ENCODE data around the gene NR3C2.

NR3C2 gene

DNA sequence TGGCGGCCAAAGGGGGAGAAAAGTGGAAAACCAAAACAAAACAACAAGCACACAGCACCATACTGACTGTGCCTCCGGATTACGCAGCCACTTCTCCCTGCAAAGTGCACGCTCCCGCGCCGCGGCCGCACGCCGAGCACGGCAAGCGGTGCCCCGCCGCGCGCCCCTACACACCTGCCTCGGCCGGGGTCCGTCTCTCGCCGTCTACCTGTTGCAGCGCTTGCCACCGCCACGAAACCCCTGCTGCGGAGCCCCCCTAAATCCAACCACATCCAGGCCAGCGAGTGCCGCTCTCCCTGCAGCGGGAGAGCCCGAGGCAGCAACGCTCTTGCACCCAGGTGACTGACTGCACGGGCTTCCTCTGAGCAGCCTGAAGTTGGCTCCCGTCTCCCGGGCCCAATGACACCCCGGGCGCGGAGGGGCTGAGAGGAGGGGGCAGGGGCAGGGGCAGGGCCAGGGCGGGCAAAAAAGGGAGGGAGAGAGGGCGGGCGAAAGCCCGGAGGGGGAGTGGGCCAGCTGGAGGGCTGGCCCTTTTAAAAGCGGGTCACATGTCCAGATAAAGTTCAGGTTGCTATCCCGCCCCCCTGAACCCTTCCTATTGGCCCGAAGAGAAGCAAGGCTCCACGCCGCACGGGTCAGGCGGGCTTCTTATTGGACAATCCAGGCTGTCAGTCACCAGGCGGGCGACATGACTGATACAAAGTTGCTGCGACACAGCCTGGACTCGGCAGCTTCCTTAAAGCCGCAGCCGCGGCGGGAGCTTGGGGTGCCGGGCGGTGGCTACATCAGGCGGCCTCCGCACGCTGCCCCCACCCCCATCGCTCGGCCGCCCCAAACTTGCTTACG is at the start of gene NR3C2:
Gene NR3C2 (minus strand): TSS at position 429 of the 846 bp plus-strand sequence.
- DNase-seq (ENCODE audit: low read depth), result peak; percentile 92

DNA sequence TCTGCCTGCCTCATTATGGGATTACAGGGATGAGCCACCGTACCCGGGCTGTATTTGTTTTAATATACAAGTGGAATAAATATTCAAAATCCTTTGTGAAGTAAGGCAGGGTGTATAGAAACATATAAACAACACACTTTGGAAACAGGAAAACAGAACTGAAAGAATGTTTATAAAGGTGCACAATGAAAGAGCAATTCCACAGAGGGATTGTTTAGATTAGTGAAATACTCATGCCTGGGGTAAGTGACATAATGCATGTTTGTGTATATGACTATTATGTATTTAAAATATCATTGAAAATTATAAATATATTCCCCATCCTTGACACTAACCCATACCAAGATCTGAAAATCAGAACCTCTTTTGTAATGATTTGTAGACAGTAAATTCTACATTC is 45.0 kb upstream of the NR3C2 start:
- no peak for DNase-seq (ENCODE audit: low read depth)

DNA sequence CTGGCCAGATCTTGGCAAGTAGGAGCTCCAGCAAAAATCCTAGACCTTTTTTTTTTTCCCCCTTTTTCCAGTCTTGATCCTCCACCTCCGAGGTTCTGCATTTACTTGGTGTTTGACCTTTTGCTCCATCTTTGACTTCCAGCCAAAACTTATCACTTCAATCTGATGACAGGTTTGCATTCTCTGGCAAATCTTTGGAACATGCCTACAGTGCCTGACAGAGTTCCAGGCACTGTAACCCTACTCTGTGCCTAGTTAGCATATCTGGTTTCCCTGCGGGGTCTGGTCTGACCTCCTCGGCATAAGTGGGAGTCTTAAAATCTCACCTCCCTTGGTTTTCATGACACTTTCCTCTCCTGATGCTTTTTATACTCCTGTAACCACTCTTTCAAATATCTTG is 39.4 kb upstream of the NR3C2 start:
- DNase-seq (ENCODE audit: low read depth), result no peak

DNA sequence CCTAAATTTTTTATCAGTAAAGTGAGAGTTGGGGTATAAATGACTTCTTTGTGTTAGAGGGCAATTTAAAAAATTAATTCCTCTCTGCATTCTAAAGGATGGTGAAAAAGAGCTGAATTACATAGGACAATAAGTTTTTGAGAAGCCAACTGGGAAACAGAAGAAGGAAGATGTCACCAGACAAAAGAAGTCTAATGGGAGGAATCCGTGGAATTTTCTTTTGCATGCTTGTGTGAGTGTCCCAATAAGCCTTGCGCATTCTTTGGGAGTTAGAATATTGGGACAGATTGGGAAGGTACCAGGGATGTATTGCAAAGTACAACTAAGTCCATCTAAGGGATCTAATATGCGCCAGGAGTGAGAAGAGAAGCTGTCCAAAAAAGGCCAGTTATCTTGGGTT is 35.1 kb upstream of the NR3C2 start:
- no peak for DNase-seq (ENCODE audit: low read depth)

DNA sequence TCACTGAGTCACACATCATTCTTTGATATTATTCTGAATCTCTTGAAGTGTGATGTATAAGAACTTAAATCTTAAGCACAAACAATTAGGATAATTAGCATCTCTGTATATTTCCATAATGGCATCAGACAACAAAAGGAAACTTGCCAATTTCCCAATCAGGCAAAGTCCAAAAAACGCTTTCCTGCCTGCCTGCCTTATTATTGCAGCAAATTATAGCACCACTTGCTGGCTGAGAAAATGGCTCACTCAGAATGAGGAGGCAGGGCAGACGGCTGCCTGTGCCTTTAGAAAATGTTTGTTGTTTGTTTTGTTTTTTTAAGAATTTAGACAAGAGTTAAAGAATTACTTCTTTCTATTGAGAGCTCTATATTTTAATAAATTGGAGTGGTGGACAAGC is 27.7 kb upstream of the NR3C2 start:
- no peak for DNase-seq (ENCODE audit: low read depth)

DNA sequence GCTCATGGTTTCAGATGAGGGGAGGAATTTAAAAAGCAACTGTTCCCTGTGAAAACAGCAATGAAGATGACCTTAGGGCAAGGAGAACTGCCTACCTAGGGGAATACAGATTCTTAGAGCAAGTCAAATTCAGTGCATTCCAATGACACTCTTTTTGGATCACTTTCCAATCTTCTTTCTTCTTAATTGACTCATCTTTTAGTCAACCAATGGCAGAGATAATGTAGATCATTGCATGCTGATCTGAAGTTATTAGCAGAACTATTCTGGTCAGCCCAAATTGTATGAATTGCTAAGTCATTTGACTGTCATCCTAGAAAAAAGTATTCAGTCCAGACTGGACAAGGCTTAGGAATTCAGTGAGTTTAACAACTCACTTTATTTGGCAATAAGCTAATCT is 12.6 kb upstream of the NR3C2 start:
- DNase-seq (ENCODE audit: low read depth), result no peak

DNA sequence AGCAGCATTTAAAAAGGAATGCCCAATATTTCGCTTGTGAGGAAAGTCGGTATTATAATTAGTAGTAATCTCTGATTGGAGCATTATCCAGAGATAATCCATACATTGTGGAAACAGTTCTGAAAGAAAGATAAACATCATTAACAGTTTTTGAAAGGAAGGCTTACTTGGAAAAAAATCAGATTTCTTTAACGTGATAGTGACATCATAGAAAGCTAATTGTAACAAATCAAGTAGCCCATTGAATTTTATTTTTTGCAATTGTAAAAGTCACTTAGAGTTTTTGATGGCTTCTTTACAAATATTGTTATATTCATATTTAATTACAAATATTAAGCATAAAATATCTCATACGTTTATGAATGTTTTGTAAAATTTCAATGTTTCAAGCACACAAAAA is 11.6 kb upstream of the NR3C2 start:
- DNase-seq (ENCODE audit: low read depth), result no peak

DNA sequence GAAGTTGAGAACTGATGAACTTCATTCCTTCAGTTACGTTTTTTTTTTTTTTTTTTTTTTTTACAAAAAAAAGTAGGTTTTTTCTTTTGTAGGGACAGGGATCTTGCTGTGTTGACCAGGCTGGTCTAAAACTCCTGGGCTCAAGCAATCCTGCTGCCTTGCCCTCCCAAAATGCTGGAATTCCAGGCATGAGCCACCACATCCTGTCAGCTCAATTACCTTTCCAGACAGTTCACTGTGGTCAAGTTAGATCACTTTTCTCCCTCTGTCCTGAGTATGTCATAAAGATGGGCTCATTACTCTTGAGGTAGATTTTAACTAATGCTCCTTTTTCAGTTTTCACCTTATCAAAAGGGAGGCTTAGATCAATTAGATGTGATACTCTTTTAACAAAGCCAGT is 10.8 kb upstream of the NR3C2 start:
- DNase-seq (ENCODE audit: low read depth), result no peak

DNA sequence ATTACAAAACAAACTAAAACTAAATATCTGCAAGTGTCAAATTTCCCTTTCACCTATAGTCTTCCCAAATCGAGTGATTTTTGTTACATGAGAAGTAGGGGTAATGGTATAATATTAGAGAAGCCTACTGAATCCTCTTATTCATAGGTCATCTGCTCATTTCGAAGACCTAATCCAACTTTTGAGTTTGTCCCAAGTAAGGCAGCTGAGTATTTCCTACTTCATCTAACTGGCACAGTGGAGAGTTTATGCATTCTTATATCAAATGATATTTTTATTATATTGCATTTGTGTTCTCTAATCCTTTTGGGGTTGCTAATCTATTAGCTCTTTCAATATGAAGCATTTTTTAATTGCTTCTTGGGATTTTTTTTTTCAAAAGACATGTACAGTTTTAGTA is 7.7 kb upstream of the NR3C2 start:
- no peak for DNase-seq (ENCODE audit: low read depth)

DNA sequence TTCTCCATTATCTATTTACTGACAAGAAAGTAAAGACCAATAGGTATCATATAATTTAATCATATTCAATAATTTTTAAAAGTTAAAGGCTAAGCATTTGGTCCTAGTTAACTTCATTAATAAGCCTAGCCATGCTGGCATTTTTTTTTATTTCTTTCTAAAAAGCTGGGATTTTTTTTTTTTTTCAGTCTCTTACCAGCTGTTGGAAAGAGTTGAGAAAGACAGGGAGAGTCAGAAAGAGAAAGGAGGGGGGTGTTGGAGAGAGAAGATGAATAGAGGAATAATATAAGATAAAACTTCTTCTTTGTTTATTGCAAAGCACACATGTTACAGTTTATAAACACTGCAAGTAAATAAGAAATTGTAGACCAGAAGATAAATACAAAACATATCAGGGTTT is 5.9 kb upstream of the NR3C2 start:
- no peak for DNase-seq (ENCODE audit: low read depth)

DNA sequence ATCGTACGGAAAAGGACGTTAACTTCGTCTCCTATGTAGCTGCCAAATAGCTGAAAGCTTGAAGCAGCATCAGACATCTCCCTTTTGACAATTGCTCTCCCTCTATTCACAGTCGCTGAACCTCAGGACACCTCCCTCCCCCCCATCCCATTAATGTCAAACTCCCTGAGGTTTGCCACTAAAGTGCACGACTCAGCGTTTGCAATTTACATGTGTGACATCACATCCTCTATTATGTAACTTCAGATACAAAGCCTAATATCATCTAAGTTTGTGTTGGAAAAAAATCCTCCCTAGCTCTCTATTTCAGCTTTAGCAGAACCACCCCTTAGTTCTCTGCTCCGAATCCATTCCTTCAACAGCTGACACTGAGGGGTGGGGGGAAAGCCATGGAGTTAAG is 5.5 kb upstream of the NR3C2 start:
- no peak for DNase-seq (ENCODE audit: low read depth)

DNA sequence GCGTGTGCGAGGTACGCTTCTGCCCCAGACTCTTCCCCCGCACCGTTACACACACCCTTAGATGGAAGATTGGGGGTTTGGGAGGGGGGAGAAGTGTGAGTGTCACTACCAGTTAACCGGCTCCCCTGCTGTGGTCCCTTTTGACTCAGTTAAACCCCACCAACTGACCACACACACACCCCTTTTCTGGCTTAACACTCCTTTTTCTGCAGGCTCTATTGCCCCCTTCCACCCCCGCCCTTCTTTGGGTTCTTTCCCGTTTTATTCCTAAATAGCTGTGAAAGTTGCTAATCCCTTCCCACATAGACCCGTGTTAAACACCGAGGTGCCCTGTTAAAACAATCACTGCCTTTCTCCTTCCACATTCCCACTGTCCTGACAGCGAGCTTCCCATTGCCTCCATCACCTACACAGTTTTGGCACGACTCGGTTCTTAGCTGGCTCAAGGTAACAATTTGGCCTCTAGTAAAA is 3.7 kb upstream of the NR3C2 start:
- no peak for DNase-seq (ENCODE audit: low read depth)

DNA sequence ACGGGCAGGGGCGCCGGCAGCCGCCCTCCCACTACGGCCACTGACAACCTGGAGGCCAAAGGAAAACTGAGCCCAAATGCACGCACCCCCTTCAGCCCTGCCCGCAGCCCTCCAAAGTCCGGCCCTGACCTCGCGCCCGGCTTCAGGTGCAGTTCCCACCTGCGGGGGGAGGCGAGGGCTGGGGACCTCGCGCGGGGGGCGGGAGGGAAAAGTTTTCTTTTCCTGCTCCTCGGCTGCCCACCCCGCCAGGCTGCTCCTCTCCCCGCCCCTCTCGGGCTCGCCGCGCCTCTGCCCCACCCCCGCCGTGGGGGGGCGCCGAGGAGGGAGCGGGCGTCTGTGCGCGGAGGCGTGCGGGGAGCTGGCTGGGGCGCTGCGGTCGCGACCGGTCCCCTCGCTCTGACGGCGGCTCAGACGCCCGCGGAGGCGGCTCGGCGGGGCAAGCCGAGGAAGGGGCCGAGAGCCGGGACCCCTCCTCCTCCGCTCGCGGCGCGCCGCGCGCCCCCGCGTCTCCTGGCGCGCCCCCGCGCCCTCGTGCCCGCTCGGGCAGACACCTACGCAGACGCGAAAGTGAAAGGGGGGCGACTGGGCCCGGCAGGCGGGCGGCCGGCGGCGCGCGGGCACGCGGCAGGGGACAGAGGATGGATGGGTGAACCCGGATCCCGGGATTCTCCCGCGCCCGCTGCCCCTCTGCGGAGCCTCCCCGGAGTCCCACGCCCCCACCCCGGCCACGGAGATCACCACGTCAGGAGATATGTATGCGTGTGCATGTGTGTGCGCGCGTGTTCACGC is 3.1 kb upstream of the NR3C2 start:
- peak; percentile 50 for DNase-seq (ENCODE audit: low read depth)

DNA sequence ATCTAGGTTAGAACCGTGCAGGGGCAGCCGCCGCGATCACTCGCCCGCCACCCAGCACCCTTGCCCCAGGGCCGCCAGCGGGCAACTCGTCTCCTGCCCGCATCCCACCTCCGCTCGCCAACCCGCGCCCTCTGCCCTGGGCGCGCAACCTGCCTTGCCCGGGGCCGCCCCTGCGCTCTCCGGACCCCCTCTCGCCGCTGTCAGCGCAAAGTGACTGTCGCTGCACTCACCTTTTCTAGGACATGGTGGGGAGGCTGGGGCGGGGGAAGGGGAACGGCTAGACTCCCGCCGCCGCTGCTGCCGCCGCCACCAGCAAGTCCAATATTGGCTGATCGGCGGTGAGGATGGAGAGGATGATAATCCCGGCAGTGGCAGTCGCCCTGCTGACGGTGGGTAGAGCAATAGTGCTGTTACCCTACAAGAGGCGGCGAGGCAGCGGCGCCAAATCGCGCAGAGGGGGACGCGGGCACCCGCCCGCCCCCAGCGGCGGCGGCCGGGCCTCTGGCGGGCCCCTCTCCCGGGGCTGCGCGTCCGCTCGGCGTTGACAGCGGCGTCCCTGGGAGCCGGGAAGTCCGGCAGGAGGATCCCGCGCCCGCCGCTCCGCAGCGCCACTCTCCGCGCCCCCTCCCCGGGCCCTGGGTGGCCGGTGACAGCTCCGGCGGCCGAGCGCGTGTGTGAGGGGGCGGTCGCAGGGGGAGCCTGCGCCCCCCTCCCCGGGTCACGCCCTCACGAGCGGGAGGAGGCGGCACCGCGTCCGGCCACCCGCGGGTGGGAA is 2.3 kb upstream of the NR3C2 start:
- DNase-seq (ENCODE audit: low read depth), result peak; percentile 10

DNA sequence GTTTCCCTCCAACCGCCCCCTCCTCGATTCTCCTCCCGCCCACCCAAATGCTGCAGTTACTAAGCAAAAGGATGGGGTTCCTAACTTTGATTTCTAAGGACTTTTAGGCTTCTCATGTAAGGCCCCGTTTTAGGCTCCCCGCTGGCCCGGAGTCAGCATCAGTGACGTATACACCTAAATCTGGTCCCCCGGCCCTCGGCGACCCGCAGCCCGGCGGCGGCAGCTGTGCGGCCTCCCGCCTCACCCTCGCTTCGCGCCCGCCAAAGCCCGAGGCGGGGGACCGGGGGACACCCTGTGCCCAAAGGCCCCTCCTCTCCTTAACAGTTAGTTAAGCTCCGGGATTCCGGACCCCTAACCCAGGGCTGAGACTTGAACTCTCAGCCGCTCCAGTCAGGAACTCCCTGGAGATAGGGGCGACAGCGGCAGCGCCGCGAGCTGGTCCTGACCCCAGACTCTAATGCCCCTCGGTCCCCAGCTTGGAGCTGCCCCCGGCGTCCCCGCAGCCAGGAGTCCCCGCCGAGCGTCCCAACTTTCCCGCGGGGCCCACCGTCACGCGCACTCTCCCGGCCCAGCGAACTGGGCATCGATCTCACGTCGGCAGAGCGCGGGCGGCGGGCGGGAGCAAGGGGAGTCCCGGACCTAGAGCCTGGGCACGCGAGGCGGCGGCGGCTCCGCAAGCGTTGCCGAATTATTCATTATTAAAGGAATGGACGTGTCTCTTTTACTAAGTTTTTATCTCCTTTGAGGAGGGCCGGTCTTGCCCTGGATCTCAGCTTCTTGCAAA is 1.5 kb upstream of the NR3C2 start:
- DNase-seq (ENCODE audit: low read depth), result no peak

DNA sequence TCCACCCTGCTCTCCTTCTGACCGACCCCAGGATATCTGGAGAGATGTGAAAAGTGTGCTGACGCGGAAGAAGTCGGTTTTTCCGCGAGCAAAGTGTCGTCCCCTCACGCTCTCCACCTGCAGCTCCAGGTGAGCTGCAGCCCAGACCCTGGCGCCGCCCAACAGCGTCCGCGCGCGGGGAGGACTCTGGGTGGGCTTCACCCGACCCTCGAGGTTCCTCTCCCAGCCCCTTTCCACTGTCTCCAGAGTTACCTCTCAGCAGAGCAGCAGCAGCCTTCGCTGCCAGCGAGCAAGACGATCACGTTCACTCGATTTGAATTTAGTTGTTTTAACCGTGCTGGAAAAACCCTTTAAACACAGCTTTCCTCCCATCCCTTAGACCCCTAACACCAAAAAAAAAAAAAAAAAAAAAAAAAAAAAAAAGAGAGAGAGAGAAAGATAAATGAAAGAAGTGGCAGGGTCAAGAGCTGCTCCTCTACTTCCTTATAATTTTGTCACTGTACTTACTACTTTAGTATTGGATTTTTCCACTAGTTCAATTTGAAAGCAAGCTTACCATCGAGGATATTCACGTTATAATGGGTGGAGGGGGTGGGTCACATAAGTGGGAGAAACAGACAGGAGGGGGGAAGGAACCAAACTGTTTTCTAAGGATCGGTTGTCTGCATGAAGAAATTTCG is 758 bp upstream of the NR3C2 start:
- DNase-seq (ENCODE audit: low read depth), result no peak

DNA sequence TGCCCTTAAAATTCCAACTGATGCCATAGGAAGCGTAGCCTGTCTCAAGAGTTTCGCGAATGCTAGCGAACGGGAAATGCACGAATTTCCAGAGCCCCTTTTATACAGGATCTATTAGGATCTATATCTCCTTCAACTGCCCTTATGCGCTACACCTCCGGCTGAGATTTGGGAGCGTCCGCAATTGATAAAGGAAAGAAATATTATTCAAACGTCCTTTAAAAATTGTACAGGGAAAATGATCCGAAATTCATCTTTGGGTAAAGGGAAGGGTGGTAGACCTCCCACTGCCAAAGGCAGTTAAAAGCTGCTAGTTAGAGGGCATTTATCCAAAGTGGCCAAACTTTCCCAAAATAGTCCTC is 609 bp downstream of the NR3C2 start:
- DNase-seq (ENCODE audit: low read depth), result no peak

DNA sequence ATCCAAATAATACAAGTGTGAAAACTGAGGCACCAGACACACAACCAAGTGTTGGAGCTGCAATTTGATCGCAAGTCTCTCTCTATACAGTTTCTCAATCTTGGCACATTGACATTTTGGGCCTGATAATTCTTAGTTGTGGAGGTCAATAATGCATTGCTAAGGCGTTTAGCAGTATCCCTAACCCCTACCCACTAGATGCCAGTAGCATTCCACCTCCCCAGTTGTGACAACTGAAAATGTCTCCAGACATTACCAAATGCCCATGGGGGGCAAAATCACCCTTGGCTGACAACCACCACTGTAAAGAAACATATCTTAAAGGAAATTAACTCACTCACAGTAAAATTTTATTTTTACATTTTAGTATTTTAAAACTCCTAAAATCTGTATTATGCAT is 4.2 kb downstream of the NR3C2 start:
- DNase-seq (ENCODE audit: low read depth), result no peak

DNA sequence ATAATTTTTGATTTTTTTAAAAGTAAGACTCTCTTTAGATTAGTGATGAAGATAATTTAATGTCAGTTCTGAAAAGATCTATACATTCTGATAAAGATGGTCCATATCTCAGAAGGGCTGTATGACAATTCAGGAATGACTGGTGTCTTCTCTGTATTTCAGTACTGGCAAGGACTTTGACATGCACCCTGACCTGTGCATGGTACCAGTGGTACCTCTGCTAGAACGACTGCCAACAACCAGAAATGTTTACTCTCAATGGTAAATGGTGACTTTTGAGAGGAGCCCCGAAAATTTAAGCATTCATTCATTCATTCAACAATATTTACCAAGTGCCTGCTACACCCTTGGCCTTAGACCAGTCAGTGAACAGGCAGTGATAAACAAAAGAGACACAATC is 4.8 kb downstream of the NR3C2 start:
- DNase-seq (ENCODE audit: low read depth), result no peak

DNA sequence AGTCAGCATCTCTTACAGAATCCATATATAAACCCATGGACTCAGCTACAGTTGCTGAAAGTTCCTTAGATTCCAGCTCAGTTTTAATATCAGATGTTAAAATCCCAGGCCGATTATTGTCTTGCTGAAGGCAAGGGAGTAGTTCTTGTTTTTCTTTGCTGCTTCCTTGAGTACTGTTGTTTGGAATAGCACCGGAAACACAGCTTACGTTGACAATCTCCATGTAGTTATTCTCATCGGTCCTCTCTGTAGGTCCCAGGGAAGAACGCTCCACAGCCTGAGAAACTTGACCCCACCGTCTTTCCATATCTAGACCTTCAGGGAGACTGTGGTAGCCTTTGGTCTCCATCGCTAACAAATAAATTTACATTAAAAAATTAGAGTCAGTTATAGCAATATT is 5.7 kb downstream of the NR3C2 start:
- DNase-seq (ENCODE audit: low read depth), result no peak

DNA sequence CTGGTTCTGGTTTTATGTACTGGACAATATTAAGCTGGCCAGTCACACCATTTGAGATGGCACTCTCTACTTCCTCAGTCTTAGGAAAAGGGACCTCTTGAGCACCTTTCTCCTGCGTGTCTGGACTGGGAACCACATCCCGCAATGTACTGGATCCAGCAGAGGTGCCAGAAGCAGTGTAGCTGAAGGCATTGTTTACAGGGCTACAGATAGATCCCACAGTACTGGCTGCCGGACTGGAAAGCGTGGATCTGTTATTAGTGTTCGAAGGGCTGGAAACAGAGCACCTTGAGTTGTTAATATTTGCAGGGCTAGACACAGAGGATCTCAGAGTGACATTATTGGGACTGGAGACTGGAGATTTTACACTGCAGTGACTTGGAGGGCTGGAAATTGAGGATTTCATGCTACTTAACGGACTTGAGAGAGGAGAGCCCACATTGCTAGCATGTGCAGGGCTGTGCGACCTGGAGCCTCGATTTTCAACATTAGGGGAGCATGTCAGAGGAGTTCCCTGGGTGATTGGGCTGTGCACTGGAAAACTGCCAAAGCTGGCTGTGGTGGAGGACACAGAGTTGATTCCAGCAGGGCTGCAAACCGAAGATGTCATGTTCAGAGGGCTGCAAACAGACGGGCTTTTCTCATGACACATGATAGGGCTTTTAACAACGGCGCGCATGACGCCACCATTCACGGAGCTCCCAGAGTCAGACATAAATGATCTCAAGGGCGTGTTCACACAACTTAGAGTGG is 6.4 kb downstream of the NR3C2 start:
- no peak for DNase-seq (ENCODE audit: low read depth)
